Measurements from ENCODE around the gene ASCL2. TPM values are rescaled to one million over a fixed set of nuclear protein-coding genes. Genes with fewer than 3 reads are reported as not detected.

ASCL2 gene
- total and polyA plus RNA-seq, 2 of the 4 experiments (the other 2 are of a cell fraction), result not detected

- Histone ChIP-seq H2BK5ac (ENCODE audit: low read depth, low read length, poor library complexity, severe bottlenecking) (no peak overlapping the region), H3K27me3 (ENCODE audit: control insufficient read depth, insufficient read depth, low read length) (no peaks in the 10 kb centered on the region), H3K56ac (ENCODE audit: extremely low read depth, insufficient read depth, low read length) (no peak overlapping the region), H4K91ac (ENCODE audit: insufficient read depth, low read depth, low read length) (no peak overlapping the region), H2AFZ (replicated peaks; ENCODE audit: low read length, poor library complexity) (no peak overlapping the region), H3K23ac (ENCODE audit: low read depth, low read length) (no peak overlapping the region), H3K9me3 (ENCODE audit: control insufficient read depth, insufficient read depth, low read length) (no peaks in the 10 kb centered on the region), H3K9me1 (ENCODE audit: insufficient read depth, low read length) (peaks cover 9% of the 10 kb centered on the region), H4K8ac (ENCODE audit: low read depth in 2 of 2, low read length in 2 of 2) (no peak overlapping the region), H3K79me1 (ENCODE audit: low read depth in 1 of 2, low read length in 2 of 2) (no peaks in the 10 kb centered on the region), H3K27ac (ENCODE audit: insufficient read depth, low read length) (no peak overlapping the region), H3K9ac (ENCODE audit: low read depth, low read length) (no peak overlapping the region), H2BK15ac (ENCODE audit: low read depth, low read length) (no peak overlapping the region), H2AK9ac (replicated peaks; ENCODE audit: low read depth, low read length, poor library complexity) (peak overlapping the region; percentile 55), H3K14ac (replicated peaks; ENCODE audit: low read depth, low read length) (no peak overlapping the region), H2BK20ac (ENCODE audit: low read depth, low read length) (no peak overlapping the region), H3K4me1 (ENCODE audit: control insufficient read depth, insufficient read depth, low read length) (peaks cover 20% of the 10 kb centered on the region), H3K4me2 (ENCODE audit: low read depth, low read length) (no peak overlapping the region), H3K4ac (ENCODE audit: low read depth, low read length) (no peak overlapping the region), H4K5ac (ENCODE audit: low read depth, low read length) (no peak overlapping the region), H4K20me1 (ENCODE audit: insufficient read depth, low read length) (peaks cover 3% of the 10 kb centered on the region; the same call in 1 of the 2 replicates), H3K36me3 (ENCODE audit: control insufficient read depth, insufficient read depth, low read length) (no peaks in the 10 kb centered on the region), H3K18ac (ENCODE audit: low read depth, low read length) (no peak overlapping the region), H3K4me3 (ENCODE audit: insufficient read depth, low read depth, low read length) (no peak overlapping the region), H2AK5ac (ENCODE audit: low read depth, low read length) (no peak overlapping the region; the same call in 1 of the 2 replicates), H2BK120ac (ENCODE audit: low read depth, low read length) (no peak overlapping the region)
- DNase-seq (no peak), ATAC-seq (ENCODE audit: low read depth) (no peak)
- no TSS peak for BruUV-seq (replicated peaks)
- CTCF ChIA-PET, result no interaction called here
- intact Hi-C loops (cut with micrococcal nuclease), result no loop called here
- TF ChIP-seq RAD21 (IDR thresholded peaks at IDR 0.05; ENCODE audit: low read length), result no peak
- TF ChIP-seq BHLHE40 (IDR thresholded peaks at IDR 0.05; ENCODE audit: low read depth, low read length), result no peak
- TF ChIP-seq MAFK (IDR thresholded peaks at IDR 0.05; ENCODE audit: low read depth, low read length), result no peak
- TF ChIP-seq RCOR1 (IDR thresholded peaks at IDR 0.05; ENCODE audit: insufficient replicate concordance, low read length), result no peak
- no peak for TF ChIP-seq ELK1 (IDR thresholded peaks at IDR 0.05; ENCODE audit: borderline replicate concordance, low read depth, low read length)
- TF ChIP-seq CEBPB (IDR thresholded peaks at IDR 0.05; ENCODE audit: low read depth, low read length), result no peak
- no peak for TF ChIP-seq RFX5 (IDR thresholded peaks at IDR 0.05; ENCODE audit: low read depth, low read length)
- no peak for TF ChIP-seq CHD1 (IDR thresholded peaks at IDR 0.05; ENCODE audit: low read depth, low read length)
- no peak for TF ChIP-seq NFE2L2 (IDR thresholded peaks at IDR 0.05; ENCODE audit: low read depth, low read length)
- TF ChIP-seq MXI1 (IDR thresholded peaks at IDR 0.05; ENCODE audit: borderline replicate concordance, low read depth, low read length), result no peak
- no peak for TF ChIP-seq USF2 (IDR thresholded peaks at IDR 0.05; ENCODE audit: low read depth, low read length)
- TF ChIP-seq CTCF (conservative IDR thresholded peaks at IDR 0.05; ENCODE audit: low read depth, low read length), result no peak
- TF ChIP-seq FOS (IDR thresholded peaks at IDR 0.05; ENCODE audit: low read depth, low read length), result no peak
- TF ChIP-seq SMC3 (IDR thresholded peaks at IDR 0.05; ENCODE audit: low read depth, low read length), result no peak
- TF ChIP-seq POLR2A (IDR thresholded peaks at IDR 0.05; ENCODE audit: low read depth, low read length), result no peak
- no peak for TF ChIP-seq MAZ (IDR thresholded peaks at IDR 0.05; ENCODE audit: borderline replicate concordance, low read depth, low read length)
- in situ Hi-C loops (cut with MboI; ENCODE audit: low sequenced_read_pairs), result no loop called here
- POLR2A ChIA-PET (ENCODE audit: unreplicated experiment), result no interaction called here
- dilution Hi-C loops (cut with HindIII; ENCODE audit: low sequenced_read_pairs, unreplicated experiment), result no loop called here
- no CpG with 5 or more reads among the region's 7 CpGs for WGBS, 2 experiments (ENCODE audit: extremely low coverage in 2 of 2, insufficient read length in 1 of 2)
These were observed 38.3 kb upstream of the ASCL2 start for GRCh38 chr11:2308713-2309112.

Measured in IMR-90 (cell line).